ENCODE results near the gene WNK4. TPM values are rescaled to one million over a fixed set of nuclear protein-coding genes. Genes with fewer than 3 reads are reported as not detected.

Gene WNK4
- total and polyA plus RNA-seq, 2 experiments from 2014 or later: 0.10 to 0.65 TPM

DNA sequence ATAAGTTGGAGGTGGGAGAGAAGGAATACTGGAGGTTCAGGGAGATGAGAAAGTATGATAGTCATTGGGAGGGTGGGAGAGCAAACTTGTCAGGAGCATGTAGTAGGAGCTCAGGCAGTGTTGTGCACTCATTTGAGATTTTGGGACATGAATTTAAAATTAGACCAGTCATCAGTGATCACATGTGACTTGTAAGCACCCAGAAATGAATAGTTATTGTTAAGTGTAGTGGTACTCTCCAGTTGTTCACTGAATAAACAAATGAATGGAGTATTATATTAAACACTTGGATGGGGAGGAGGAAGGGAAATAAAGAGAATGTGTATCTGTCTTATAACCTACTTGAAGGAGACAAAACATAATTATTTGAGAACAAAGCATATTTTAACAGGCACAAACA, 50.6 kb downstream of the WNK4 start:
- no peak overlapping the region; the same call in 2 of the 3 replicates for H3K4me3 Mint-ChIP-seq
- Histone ChIP-seq H3K27ac (ENCODE audit: low read depth) (no peak overlapping the region), H3K4me3 (no peak overlapping the region), H2AFZ (no peak overlapping the region), H3K79me2 (replicated peaks; ENCODE audit: insufficient read depth) (peaks cover 26% of the 10 kb centered on the region), H4K20me1 (replicated peaks; ENCODE audit: insufficient read depth) (0 out of 2 replicates have a peak, but pooled peaks cover 6% of the 10 kb centered on the region), H3F3A (replicated peaks; ENCODE audit: low read depth) (no peaks in the 10 kb centered on the region), H3K4me2 (no peak overlapping the region), H3K36me3 (ENCODE audit: insufficient read depth) (peaks cover 9% of the 10 kb centered on the region), H3K9me2 (ENCODE audit: insufficient read depth) (no peaks in the 10 kb centered on the region), H3K4me1 (ENCODE audit: insufficient read depth) (peaks cover 5% of the 10 kb centered on the region; the same call in 1 of the 2 replicates), H3K27me3 (ENCODE audit: insufficient read depth) (no peaks in the 10 kb centered on the region)
- H3K4me1 Mint-ChIP-seq: peaks cover 16% of the 10 kb centered on the region
- TF ChIP-seq REST (IDR thresholded peaks at IDR 0.05; ENCODE audit: unreplicated experiment): no peak
- TF ChIP-seq, protein P1, sequence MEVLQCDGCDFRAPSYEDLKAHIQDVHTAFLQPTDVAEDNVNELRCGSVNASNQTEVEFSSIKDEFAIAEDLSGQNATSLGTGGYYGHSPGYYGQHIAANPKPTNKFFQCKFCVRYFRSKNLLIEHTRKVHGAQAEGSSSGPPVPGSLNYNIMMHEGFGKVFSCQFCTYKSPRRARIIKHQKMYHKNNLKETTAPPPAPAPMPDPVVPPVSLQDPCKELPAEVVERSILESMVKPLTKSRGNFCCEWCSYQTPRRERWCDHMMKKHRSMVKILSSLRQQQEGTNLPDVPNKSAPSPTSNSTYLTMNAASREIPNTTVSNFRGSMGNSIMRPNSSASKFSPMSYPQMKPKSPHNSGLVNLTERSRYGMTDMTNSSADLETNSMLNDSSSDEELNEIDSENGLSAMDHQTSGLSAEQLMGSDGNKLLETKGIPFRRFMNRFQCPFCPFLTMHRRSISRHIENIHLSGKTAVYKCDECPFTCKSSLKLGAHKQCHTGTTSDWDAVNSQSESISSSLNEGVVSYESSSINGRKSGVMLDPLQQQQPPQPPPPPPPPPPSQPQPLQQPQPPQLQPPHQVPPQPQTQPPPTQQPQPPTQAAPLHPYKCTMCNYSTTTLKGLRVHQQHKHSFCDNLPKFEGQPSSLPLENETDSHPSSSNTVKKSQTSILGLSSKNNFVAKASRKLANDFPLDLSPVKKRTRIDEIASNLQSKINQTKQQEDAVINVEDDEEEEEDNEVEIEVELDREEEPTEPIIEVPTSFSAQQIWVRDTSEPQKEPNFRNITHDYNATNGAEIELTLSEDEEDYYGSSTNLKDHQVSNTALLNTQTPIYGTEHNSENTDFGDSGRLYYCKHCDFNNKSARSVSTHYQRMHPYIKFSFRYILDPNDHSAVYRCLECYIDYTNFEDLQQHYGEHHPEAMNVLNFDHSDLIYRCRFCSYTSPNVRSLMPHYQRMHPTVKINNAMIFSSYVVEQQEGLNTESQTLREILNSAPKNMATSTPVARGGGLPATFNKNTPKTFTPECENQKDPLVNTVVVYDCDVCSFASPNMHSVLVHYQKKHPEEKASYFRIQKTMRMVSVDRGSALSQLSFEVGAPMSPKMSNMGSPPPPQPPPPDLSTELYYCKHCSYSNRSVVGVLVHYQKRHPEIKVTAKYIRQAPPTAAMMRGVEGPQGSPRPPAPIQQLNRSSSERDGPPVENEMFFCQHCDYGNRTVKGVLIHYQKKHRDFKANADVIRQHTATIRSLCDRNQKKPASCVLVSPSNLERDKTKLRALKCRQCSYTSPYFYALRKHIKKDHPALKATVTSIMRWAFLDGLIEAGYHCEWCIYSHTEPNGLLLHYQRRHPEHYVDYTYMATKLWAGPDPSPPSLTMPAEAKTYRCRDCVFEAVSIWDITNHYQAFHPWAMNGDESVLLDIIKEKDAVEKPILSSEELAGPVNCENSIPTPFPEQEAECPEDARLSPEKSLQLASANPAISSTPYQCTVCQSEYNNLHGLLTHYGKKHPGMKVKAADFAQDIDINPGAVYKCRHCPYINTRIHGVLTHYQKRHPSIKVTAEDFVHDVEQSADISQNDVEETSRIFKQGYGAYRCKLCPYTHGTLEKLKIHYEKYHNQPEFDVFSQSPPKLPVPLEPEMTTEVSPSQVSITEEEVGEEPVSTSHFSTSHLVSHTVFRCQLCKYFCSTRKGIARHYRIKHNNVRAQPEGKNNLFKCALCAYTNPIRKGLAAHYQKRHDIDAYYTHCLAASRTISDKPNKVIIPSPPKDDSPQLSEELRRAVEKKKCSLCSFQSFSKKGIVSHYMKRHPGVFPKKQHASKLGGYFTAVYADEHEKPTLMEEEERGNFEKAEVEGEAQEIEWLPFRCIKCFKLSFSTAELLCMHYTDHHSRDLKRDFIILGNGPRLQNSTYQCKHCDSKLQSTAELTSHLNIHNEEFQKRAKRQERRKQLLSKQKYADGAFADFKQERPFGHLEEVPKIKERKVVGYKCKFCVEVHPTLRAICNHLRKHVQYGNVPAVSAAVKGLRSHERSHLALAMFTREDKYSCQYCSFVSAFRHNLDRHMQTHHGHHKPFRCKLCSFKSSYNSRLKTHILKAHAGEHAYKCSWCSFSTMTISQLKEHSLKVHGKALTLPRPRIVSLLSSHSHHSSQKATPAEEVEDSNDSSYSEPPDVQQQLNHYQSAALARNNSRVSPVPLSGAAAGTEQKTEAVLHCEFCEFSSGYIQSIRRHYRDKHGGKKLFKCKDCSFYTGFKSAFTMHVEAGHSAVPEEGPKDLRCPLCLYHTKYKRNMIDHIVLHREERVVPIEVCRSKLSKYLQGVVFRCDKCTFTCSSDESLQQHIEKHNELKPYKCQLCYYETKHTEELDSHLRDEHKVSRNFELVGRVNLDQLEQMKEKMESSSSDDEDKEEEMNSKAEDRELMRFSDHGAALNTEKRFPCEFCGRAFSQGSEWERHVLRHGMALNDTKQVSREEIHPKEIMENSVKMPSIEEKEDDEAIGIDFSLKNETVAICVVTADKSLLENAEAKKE (CRISPR knock-in tag; IDR thresholded peaks at IDR 0.05): no peak
- TF ChIP-seq ZNF114 (CRISPR knock-in tag; IDR thresholded peaks at IDR 0.05): no peak
- no peak for TF ChIP-seq POLR2AphosphoS5 (IDR thresholded peaks at IDR 0.05; ENCODE audit: low read depth)
- no peak for TF ChIP-seq EZH2 (IDR thresholded peaks at IDR 0.05; ENCODE audit: low read depth, unreplicated experiment)
- no peak for TF ChIP-seq ZNF331 (CRISPR knock-in tag; IDR thresholded peaks at IDR 0.05; ENCODE audit: low read depth)
- no peak for TF ChIP-seq NANOG (IDR thresholded peaks at IDR 0.05; ENCODE audit: borderline replicate concordance)
- TF ChIP-seq, protein P2, sequence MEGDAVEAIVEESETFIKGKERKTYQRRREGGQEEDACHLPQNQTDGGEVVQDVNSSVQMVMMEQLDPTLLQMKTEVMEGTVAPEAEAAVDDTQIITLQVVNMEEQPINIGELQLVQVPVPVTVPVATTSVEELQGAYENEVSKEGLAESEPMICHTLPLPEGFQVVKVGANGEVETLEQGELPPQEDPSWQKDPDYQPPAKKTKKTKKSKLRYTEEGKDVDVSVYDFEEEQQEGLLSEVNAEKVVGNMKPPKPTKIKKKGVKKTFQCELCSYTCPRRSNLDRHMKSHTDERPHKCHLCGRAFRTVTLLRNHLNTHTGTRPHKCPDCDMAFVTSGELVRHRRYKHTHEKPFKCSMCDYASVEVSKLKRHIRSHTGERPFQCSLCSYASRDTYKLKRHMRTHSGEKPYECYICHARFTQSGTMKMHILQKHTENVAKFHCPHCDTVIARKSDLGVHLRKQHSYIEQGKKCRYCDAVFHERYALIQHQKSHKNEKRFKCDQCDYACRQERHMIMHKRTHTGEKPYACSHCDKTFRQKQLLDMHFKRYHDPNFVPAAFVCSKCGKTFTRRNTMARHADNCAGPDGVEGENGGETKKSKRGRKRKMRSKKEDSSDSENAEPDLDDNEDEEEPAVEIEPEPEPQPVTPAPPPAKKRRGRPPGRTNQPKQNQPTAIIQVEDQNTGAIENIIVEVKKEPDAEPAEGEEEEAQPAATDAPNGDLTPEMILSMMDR (conservative IDR thresholded peaks at IDR 0.05; ENCODE audit: low read depth in 2 of 2): no peak
- no peak for TF ChIP-seq EZH2phosphoT487 (IDR thresholded peaks at IDR 0.05; ENCODE audit: unreplicated experiment)
- TF ChIP-seq ETS1 (IDR thresholded peaks at IDR 0.05): no peak
- TF ChIP-seq CREB1 (CRISPR knock-in tag; IDR thresholded peaks at IDR 0.05; ENCODE audit: low read depth): no peak
- no peak for TF ChIP-seq STAT1 (IDR thresholded peaks at IDR 0.05; ENCODE audit: unreplicated experiment)
- no peak for TF ChIP-seq JUNB (IDR thresholded peaks at IDR 0.05; ENCODE audit: unreplicated experiment)
- H3K9me3 Mint-ChIP-seq: no peaks in the 10 kb centered on the region
- ATAC-seq (no peak), DNase-seq (ENCODE audit: low spot score) (no peak)
- peaks cover 20% of the 10 kb centered on the region for H3K36me3 Mint-ChIP-seq (ENCODE audit: low read depth)
- no peak overlapping the region for H3K27ac Mint-ChIP-seq
- peaks cover 10% of the 10 kb centered on the region for H3K27me3 Mint-ChIP-seq (ENCODE audit: insufficient read depth, low read depth, poor library complexity)

Measured in GM23338 (cell line).